Glutamatergic neuron (in vitro differentiated cells): ENCODE measurements around the gene CDC5L. TPM values are rescaled to one million over a fixed set of nuclear protein-coding genes. Genes with fewer than 3 reads are reported as not detected.

Source experiments
- DNase-seq: peaks from one replicate; pipeline ENCODE4 v3.0.0; 2022
- H3K27ac Mint-ChIP-seq: one replicate; pipeline ENCODE4 v1.8.0; 2020; ENCODE audit warnings: mild to moderate bottlenecking, mixed read lengths, inconsistent platforms; ENCODE audit not compliant: unreplicated experiment
- H3K27me3 Mint-ChIP-seq: one replicate; pipeline ENCODE4 v1.8.0; 2020; ENCODE audit warnings: mild to moderate bottlenecking, moderate library complexity, mixed read lengths, inconsistent platforms; ENCODE audit not compliant: unreplicated experiment
- H3K36me3 Mint-ChIP-seq: one replicate; pipeline ENCODE4 v1.8.0; 2020; ENCODE audit warnings: mild to moderate bottlenecking, mixed read lengths, inconsistent platforms; ENCODE audit not compliant: unreplicated experiment
- H3K4me1 Mint-ChIP-seq: one replicate; pipeline ENCODE4 v1.8.0; 2020; ENCODE audit warnings: mild to moderate bottlenecking, low read depth, mixed read lengths, inconsistent platforms; ENCODE audit not compliant: unreplicated experiment
- H3K4me3 Mint-ChIP-seq: one replicate; pipeline ENCODE4 v1.8.0; 2020; ENCODE audit warnings: mild to moderate bottlenecking, mixed read lengths, inconsistent platforms; ENCODE audit not compliant: unreplicated experiment
- H3K9me3 Mint-ChIP-seq: one replicate; pipeline ENCODE4 v1.8.0; 2020; ENCODE audit warnings: mild to moderate bottlenecking, moderate library complexity, mixed read lengths, inconsistent platforms; ENCODE audit not compliant: unreplicated experiment
- CTCF ChIP-seq: fragments of 200-600 bp; sonication (generic); IDR thresholded peaks from one replicate; pipeline ENCODE4 v1.5.0; 2021; ENCODE audit not compliant: partially characterized antibody, unreplicated experiment
- total RNA-seq: library from RNA; stranded (reverse); fragmentation: NEBNext Ultra II Directional; extraction: Animal tissue kit (Norgen Biotek cat#: 25700); gene quantifications from one replicate; pipeline ENCODE4 v1.2.1, GENCODE V29; 2021; ENCODE audit not compliant: unreplicated experiment

CDC5L gene
- total RNA-seq, 1 donor from 2014 or later: 19.6 TPM

DNA sequence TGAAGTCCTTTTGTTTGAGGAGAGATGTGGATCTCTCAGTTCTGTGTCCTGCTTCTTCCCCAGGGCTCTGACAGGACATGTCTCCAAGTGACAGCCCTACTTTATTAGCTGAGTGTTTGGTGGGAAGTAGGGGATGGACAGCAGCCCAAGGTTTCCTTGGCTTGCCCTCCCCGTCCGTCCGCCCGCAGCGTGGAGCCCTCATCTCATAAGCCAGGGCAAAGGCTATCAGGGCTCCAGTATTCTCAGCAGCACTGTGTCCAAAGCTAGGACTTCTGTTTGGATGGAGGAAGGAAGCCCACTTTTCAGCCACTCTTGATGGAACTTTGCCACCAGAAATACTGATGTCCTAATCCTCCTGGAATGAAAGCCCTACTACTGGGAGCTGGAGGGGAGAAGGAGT lies 13.6 kb downstream of the CDC5L start:
- H3K9me3 Mint-ChIP-seq: no peaks in the 10 kb centered on the region
- H3K27ac Mint-ChIP-seq: no peak overlapping the region
- no peaks in the 10 kb centered on the region for H3K27me3 Mint-ChIP-seq
- no peak for DNase-seq
- no peak for TF ChIP-seq CTCF
- no peaks in the 10 kb centered on the region for H3K36me3 Mint-ChIP-seq
- no peak overlapping the region for H3K4me3 Mint-ChIP-seq
- no peaks in the 10 kb centered on the region for H3K4me1 Mint-ChIP-seq

DNA sequence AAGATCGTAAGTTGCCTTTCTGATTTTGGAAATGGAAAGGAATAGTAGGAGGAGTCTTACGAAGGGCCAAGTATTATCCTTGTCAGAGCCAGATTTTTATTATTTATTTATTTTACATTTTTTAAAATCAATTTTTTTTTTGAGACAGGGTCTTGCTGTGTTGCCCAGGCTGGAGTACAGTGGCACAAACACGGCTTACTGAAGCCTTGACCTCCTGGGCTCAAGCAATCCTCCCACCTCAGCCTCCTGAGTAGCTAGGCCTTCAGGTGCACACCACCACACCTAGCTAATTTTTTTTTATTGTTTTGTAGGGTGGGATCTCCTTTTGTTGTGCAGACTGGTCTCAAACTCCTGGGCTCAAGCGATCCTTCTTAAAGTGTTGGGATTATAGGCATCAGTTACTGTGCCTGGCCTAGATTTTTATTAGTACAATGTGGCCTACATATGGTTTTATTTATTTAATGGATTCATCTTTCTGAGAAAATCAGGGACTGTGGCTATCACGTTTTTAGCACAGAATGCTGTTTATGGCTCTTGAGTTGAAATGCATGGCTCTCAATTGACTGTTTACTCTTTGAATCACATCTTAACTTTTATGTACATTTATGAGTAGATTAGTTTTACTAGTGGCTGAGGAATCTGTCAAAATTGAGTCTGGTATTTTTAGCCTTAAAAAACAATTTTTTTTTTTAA lies 16.7 kb downstream of the CDC5L start:
- Mint-ChIP-seq H3K27me3 (no peaks in the 10 kb centered on the region), H3K4me1 (no peaks in the 10 kb centered on the region), H3K9me3 (no peaks in the 10 kb centered on the region), H3K36me3 (no peaks in the 10 kb centered on the region), H3K27ac (no peak overlapping the region), H3K4me3 (no peak overlapping the region)
- DNase-seq: no peak
- TF ChIP-seq CTCF: no peak

DNA sequence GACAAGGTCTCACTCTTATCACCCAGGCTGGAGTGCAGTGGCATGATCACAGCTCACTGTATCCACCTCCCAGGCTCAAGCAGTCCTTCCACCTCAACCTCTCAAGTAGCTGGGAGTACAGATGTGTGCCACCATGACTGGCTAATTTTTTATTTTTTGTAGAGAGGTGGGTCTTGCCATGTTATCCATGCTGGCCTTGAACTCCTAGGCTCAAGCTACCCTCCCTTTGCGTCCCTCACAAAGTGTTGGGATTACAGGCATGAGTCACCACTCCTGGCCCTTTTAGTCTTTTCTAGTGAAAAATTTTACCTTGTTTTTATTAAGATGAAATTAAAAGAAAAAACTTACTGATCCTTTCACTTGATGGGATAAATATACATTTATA lies 17.2 kb downstream of the CDC5L start:
- Mint-ChIP-seq H3K36me3 (peaks cover 3% of the 10 kb centered on the region), H3K27ac (no peak overlapping the region), H3K27me3 (no peaks in the 10 kb centered on the region), H3K4me3 (no peak overlapping the region), H3K9me3 (no peaks in the 10 kb centered on the region), H3K4me1 (no peaks in the 10 kb centered on the region)
- DNase-seq: no peak
- no peak for TF ChIP-seq CTCF

DNA sequence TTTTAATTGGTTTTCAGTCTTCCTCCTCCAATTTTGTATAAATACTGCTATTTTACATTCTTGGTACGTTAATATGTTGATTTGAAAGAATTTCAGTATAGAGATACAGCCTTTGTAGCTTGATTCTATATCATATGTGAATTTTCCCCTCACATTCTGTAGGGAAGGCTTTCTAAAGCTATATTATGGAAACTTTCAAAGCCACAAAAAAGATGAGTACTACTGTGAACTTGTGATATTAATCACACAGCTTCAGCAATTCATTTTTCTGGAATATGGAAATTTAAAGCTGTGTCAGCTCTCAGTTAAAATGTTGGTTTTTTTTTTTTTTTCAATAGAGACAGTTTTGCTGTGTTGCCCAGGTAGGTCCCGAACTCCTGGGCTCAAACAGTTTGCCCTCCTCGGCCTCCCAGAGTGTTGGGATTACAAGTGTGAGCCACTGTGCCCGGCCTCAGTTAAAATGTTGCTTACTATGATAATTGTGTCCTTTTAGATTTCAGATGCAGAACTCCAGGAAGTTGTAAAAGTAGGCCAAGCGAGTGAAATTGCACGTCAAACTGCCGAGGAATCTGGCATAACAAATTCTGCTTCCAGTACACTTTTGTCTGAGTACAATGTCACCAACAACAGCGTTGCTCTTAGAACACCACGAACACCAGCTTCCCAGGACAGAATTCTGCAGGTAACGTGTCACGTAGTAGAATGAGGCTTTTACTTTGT lies 20.6 kb downstream of the CDC5L start:
- Mint-ChIP-seq H3K9me3 (no peaks in the 10 kb centered on the region), H3K4me1 (no peaks in the 10 kb centered on the region), H3K27me3 (no peaks in the 10 kb centered on the region), H3K27ac (no peak overlapping the region), H3K4me3 (no peak overlapping the region), H3K36me3 (peaks cover 11% of the 10 kb centered on the region)
- no peak for DNase-seq
- TF ChIP-seq CTCF: no peak

GRCh38 chr6:44409207-44409794 lies 21.8 kb downstream of the CDC5L start:
- Mint-ChIP-seq H3K4me1 (no peaks in the 10 kb centered on the region), H3K27ac (no peak overlapping the region), H3K36me3 (peaks cover 11% of the 10 kb centered on the region), H3K27me3 (no peaks in the 10 kb centered on the region), H3K4me3 (no peak overlapping the region), H3K9me3 (no peaks in the 10 kb centered on the region)
- no peak for TF ChIP-seq CTCF
- no peak for DNase-seq
